Activated T-helper 1 cell treated with anti-CD3 and anti-CD28 coated beads, Interleukin-12 subunit alpha, Interleukin-12 subunit beta, Interleukin-2, Interleukin-4 antibody, amounts not matched to agents 30 ng/mL and 10 ng/mL and 1 ng/mL, durations not matched to agents 14 hours and 24 hours and 36 hours (primary cell): Measurements from ENCODE around the gene TMA7B. TPM values are rescaled to one million over a fixed set of nuclear protein-coding genes. Genes with fewer than 3 reads are reported as not detected.

Experiments used
- DNase-seq: peaks from one replicate; pipeline ENCODE4 v3.0.0; 2021; ENCODE audit warnings: low spot score
- H3K27ac Mint-ChIP-seq: one replicate; pipeline ENCODE4 v1.8.0; 2021; ENCODE audit warnings: mild to moderate bottlenecking, mixed read lengths
- H3K27me3 Mint-ChIP-seq: one replicate; pipeline ENCODE4 v1.8.0; 2022; ENCODE audit warnings: mild to moderate bottlenecking, moderate library complexity, mixed read lengths; ENCODE audit not compliant: insufficient read depth
- H3K36me3 Mint-ChIP-seq: one replicate; pipeline ENCODE4 v1.8.0; 2021; ENCODE audit warnings: low read depth, mixed read lengths
- H3K4me1 Mint-ChIP-seq: one replicate; pipeline ENCODE4 v1.8.0; 2021; ENCODE audit warnings: low read depth, mixed read lengths
- H3K4me3 Mint-ChIP-seq: one replicate; pipeline ENCODE4 v1.8.0; 2021; ENCODE audit warnings: mild to moderate bottlenecking, moderate library complexity, mixed read lengths
- H3K9me3 Mint-ChIP-seq: one replicate; pipeline ENCODE4 v1.8.0; 2021; ENCODE audit warnings: mixed read lengths
- intact Hi-C: fragments of 100-400 bp; cut with micrococcal nuclease; formaldehyde crosslinking; loops from one replicate; pipeline ENCODE4 v1.15.1; 2024
- total RNA-seq: library from RNA; stranded (reverse); gene quantifications from 2 replicates; pipeline ENCODE4 v1.2.3, GENCODE V29; 2022

The TMA7B gene
- total RNA-seq, 1 donor from 2014 or later, result 1.7 TPM

DNA sequence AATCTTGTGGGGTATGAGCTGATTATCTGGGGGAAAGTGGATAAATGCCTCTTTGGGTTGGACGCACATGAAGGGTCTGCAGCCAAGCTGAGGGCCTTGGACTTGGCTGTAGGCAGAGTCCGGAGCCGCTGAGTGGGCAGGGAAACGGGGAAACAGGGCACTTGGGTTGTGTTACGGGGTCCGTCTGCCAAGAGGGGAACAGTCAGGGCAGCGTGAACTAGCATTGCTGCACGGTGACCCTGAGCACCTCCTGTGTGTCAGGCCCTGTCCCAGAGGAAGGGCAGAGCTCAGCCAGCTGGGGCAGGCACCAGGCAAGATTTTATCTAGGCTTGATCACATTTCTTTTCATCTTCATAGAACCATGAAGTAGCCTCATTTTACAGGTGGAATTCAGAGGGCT, 46.4 kb downstream of the TMA7B start:
- Mint-ChIP-seq H3K4me3 (no peak overlapping the region), H3K27me3 (peaks cover 20% of the 10 kb centered on the region), H3K9me3 (no peaks in the 10 kb centered on the region), H3K27ac (no peak overlapping the region), H3K36me3 (no peaks in the 10 kb centered on the region), H3K4me1 (no peaks in the 10 kb centered on the region)
- intact Hi-C loops, result no loop called here
- no peak for DNase-seq

DNA sequence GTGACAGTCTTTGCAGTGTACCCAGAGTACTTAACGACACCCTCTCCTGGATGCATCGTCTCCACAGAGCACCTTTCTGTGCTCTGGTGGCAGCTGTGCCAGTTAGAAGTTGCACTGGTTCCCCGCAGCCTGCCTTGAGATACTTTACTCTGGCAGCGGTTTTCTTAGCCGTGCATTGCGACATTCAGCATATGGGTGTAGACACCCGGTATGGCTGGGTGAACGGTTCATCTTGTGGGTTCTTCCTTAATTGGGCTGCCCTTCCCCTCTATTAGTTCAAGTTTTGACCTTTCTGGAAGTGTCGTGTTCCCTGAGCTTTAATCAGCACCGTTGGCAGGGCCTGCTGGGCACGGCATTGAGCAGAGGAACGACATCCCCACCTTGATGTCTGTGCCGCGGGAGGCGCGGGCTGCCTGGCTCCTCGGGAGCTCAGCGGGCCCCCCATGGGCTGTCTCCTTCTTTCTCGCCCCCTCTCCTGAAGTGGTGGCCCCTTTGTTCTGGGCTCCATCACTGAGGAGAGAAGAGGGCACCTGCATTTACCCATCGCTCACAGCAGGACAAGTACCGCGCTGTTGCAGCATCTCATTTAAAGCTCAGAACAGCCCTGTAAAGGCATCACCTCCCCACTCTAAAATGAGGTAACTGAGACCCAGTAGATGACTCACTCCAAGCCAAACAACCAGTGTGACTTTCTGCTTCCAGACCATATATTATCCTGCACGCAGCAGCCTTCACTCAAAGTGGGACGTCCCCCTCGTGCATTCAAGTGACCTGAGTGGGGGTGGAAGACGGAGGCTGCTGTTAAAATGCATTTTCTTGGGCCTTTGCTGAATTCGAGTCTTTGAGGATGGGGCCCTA, 47.9 kb downstream of the TMA7B start:
- no peaks in the 10 kb centered on the region for H3K36me3 Mint-ChIP-seq
- H3K27ac Mint-ChIP-seq, result no peak overlapping the region
- no peaks in the 10 kb centered on the region for H3K4me1 Mint-ChIP-seq
- no peaks in the 10 kb centered on the region for H3K9me3 Mint-ChIP-seq
- no peak overlapping the region for H3K4me3 Mint-ChIP-seq
- peaks cover 15% of the 10 kb centered on the region for H3K27me3 Mint-ChIP-seq
- no peak for DNase-seq
- intact Hi-C loops, result no loop called here

DNA sequence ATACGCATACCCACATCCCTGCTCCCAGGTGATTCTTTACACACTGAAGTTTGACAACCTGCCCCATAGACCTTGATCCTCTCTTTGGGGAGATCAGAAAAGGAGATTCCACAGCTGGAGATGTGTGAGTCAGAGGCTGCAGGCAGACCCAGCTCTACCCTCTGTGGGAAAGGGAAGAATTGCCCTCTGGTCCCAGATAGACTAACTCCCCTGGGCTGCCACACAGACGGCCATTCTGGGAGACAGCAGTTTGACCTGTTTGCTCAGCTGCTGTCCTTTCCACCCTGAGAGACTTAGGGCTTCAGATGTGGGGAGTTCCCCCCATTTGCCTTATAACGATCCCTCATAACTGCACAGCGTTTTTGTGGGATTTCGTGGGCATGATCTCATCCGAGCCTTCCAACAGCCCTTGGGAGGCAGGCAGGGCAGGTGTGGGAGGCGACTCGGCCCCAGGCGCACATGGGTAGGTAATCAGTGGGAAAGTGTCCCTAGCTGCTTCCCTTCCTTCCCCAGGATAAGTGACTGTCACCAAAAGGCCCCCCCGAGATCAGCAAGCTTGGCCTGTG, 48.6 kb downstream of the TMA7B start:
- no peaks in the 10 kb centered on the region for H3K4me1 Mint-ChIP-seq
- DNase-seq, result no peak
- H3K27ac Mint-ChIP-seq, result no peak overlapping the region
- intact Hi-C loops, result no loop called here
- H3K27me3 Mint-ChIP-seq, result peaks cover 19% of the 10 kb centered on the region
- no peak overlapping the region for H3K4me3 Mint-ChIP-seq
- no peaks in the 10 kb centered on the region for H3K36me3 Mint-ChIP-seq
- no peaks in the 10 kb centered on the region for H3K9me3 Mint-ChIP-seq

DNA sequence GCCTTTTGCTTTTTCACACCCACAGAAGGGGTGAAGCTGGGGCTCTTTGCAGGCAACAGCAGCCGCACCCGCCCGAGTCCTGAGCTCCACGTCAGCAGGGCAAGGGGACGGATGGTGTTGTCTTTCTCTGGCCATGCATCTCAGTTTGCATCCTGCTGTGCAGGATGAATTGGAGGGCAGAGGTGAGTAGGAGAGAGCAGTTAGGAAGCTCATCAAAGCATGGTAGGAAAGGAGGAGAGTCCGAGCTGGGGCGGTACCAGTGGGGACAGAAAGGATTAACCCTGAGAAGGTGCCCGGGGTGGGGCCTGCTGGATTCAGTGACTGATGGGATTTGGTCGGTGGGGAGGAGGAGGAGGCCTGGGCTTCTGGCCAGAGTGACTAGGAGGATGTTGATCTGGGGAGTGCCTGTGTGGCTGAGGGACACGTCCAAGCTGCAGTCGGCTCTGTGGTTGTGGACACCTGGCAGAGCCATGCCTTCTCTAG, 49.1 kb downstream of the TMA7B start:
- no peaks in the 10 kb centered on the region for H3K36me3 Mint-ChIP-seq
- intact Hi-C loops, result no loop called here
- no peak overlapping the region for H3K4me3 Mint-ChIP-seq
- no peaks in the 10 kb centered on the region for H3K4me1 Mint-ChIP-seq
- H3K27me3 Mint-ChIP-seq, result peaks cover 19% of the 10 kb centered on the region
- no peak for DNase-seq
- H3K27ac Mint-ChIP-seq, result no peak overlapping the region
- no peaks in the 10 kb centered on the region for H3K9me3 Mint-ChIP-seq

DNA sequence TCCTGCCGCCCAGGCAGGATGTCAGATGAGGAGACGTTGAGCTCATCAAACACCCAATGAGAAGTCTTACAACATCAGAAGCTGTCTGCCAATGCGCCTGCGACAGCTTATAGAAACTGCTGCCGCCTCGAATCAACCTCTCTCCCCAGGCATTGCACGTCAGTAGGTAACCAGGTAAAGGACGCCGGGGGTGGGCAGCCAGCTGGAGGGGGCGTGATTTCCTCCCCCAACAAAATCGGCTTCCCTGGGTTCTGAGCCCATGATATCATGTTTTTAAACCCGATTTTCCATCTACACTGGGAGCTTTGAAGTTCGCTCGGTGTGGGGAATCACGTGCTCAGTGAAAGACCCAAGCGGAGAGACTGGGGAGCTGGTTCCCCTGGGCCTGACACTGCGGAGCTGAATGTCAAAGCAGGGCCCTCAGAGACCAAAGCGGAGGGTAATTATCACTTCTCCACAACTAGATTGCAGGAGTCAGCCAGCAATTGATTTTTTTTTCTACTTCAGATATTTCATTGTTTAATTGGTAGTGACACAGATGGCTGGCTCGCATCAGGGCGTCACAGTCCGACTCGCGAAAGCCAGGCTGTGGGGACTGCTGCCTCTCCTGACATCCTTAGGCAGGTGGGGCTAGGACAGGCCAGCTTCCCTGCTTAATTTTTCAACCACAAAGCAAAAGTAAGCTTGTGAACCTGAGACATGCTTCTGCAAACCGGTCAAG, 49.9 kb downstream of the TMA7B start:
- no peak for DNase-seq
- H3K27ac Mint-ChIP-seq, result no peak overlapping the region
- H3K4me3 Mint-ChIP-seq, result peak overlapping the region; percentile 35
- no peaks in the 10 kb centered on the region for H3K4me1 Mint-ChIP-seq
- H3K9me3 Mint-ChIP-seq, result no peaks in the 10 kb centered on the region
- intact Hi-C loops, result no loop called here
- peaks cover 20% of the 10 kb centered on the region for H3K27me3 Mint-ChIP-seq
- H3K36me3 Mint-ChIP-seq, result no peaks in the 10 kb centered on the region

DNA sequence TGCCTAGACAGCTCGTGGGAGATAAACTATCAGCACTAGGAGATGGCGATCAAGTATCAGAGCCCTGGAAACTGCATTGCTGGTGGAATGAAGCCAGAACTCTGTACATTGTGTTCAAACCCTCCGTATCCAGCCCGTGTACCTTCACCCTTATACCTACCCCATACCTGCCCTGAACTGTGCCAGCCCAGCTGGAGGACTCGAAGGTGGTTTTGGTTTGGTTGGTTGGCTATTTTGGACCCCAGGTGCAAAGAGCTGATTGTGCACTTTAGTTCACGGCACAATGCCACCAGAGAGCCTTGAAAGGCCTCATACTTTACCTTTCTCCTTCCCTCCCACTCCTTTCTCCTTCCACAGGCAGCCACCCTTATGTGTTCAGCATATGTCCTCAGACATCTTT, 50.5 kb downstream of the TMA7B start:
- peaks cover 23% of the 10 kb centered on the region for H3K27me3 Mint-ChIP-seq
- DNase-seq, result no peak
- no peak overlapping the region for H3K4me3 Mint-ChIP-seq
- H3K4me1 Mint-ChIP-seq, result no peaks in the 10 kb centered on the region
- H3K9me3 Mint-ChIP-seq, result no peaks in the 10 kb centered on the region
- no peak overlapping the region for H3K27ac Mint-ChIP-seq
- no peaks in the 10 kb centered on the region for H3K36me3 Mint-ChIP-seq
- intact Hi-C loops, result no loop called here

Other genes starting within 250 kb of the TMA7B start
- 0.08 and 0.20 TPM in 2 replicates for gene ENTHD1, start 66.6 kb upstream of the TMA7B start, total RNA-seq
- gene GRAP2, start 59.3 kb upstream of the TMA7B start, total RNA-seq, result 30.5 and 31.3 TPM in 2 replicates
- 0.05 and 0.39 TPM in 2 replicates for gene FAM83F, start 34.6 kb downstream of the TMA7B start, total RNA-seq
- 26.2 and 30.9 TPM in 2 replicates for gene TNRC6B, start 217.5 kb downstream of the TMA7B start, total RNA-seq